LNCaP clone FGC (cell line): ENCODE results near the gene PRKG1.

ENCODE experiments used
- DNase-seq: peaks from one replicate; pipeline ENCODE4 v3.0.0-alpha.2; 2011; ENCODE audit warnings: low read depth
- H3K4me3 ChIP-seq: 2 replicates; pipeline ENCODE4 v1.5.1; 2011; ENCODE audit warnings: mild to moderate bottlenecking, low read depth, low read length, control low read depth
- CTCF ChIP-seq: IDR thresholded peaks from 2 replicates; pipeline ENCODE4 v1.5.1; 2012; ENCODE audit warnings: mild to moderate bottlenecking; ENCODE audit not compliant: control insufficient read depth, insufficient read depth; ENCODE audit errors: extremely low read depth

PRKG1 gene

GRCh38 chr10:51861051-51861450, 786.8 kb downstream of the PRKG1 start:
- DNase-seq, result no peak
- no peak overlapping the region for H3K4me3 ChIP-seq
- no peak for TF ChIP-seq CTCF

GRCh38 chr10:51861731-51862130, 787.4 kb downstream of the PRKG1 start:
- no peak overlapping the region for H3K4me3 ChIP-seq
- no peak for DNase-seq
- no peak for TF ChIP-seq CTCF

- DNase-seq, result no peak
- H3K4me3 ChIP-seq, result no peak overlapping the region
- no peak for TF ChIP-seq CTCF
Measured at GRCh38 chr10:51862149-51862548, 787.9 kb downstream of the PRKG1 start.

- TF ChIP-seq CTCF, result no peak
- no peak overlapping the region for H3K4me3 ChIP-seq
- DNase-seq, result no peak
Measured at GRCh38 chr10:51867956-51868355, 793.7 kb downstream of the PRKG1 start.

GRCh38 chr10:51874131-51874530, 799.8 kb downstream of the PRKG1 start:
- H3K4me3 ChIP-seq, result no peak overlapping the region
- no peak for DNase-seq
- TF ChIP-seq CTCF, result no peak

DNA sequence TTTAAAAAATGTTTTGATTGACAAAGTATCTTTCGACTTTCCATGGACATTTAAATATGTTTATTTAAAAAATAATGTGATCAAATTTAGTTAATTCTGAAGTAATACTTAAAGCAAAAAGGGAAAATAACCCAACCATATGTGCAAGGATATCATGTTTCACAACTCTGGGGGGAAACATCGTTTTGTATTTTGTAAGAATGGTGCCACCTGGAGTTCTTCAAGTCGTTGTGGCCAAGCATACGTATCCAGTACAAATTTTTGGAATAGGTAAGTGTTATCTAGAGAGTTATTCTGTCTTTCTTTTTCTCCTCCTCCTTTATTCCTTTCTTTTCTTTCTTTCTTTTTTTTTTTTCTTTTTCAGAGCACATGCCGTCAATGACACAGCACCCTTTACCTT, 801.3 kb downstream of the PRKG1 start:
- DNase-seq, result no peak
- TF ChIP-seq CTCF, result no peak
- H3K4me3 ChIP-seq, result no peak overlapping the region

- DNase-seq, result no peak
- TF ChIP-seq CTCF, result no peak
- H3K4me3 ChIP-seq, result no peak overlapping the region
Measured at GRCh38 chr10:51876503-51876902, 802.2 kb downstream of the PRKG1 start.
